MM.1S (cell line): ENCODE results near the gene ZCCHC2.

Experiments
- CTCF ChIP-seq: fragments of 300-600 bp; sonication (generic); IDR thresholded peaks from 2 replicates; pipeline ENCODE4 v1.5.1; 2016; ENCODE audit warnings: antibody characterized with exemption, low read length, mixed read lengths
- EZH2phosphoT487 ChIP-seq: fragments of 300-600 bp; sonication (generic); IDR thresholded peaks from 2 replicates; pipeline ENCODE4 v1.6.1; 2018; ENCODE audit warnings: antibody characterized with exemption, low read length

- no peak for TF ChIP-seq CTCF
- TF ChIP-seq EZH2phosphoT487 = no peak
These were observed 12.0 kb upstream of the ZCCHC2 start for GRCh38 chr18:62510789-62511188.
